ENCODE data around the gene QDPR. TPM values are rescaled to one million over a fixed set of nuclear protein-coding genes. Genes with fewer than 3 reads are reported as not detected.

The QDPR gene
- total and polyA plus RNA-seq, 10 of the 15 experiments (the other 5 are each of a cell fraction or from before 2014, with no cell fraction given) = 3.0 to 27.7 (median 11.8) TPM

DNA sequence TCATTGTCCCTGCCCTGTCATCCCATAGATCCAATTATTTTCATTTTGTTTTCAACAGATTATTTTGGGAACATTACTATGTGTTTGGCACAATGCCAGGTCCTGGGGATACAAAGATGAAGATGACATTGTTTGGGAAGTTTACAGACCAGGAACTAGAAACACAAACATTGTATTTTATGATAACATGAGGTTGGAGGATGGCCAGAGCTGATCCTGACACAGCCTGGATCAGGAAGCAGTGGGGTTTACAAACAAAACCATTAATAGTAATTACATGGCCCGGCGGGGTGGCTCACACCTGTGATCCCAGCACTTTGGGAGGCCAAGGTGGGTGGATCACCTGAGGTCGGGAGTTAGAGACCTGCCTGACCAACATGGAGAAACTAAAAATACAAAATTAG is 32.9 kb upstream of the QDPR start (continued):
- TF ChIP-seq, protein P1, sequence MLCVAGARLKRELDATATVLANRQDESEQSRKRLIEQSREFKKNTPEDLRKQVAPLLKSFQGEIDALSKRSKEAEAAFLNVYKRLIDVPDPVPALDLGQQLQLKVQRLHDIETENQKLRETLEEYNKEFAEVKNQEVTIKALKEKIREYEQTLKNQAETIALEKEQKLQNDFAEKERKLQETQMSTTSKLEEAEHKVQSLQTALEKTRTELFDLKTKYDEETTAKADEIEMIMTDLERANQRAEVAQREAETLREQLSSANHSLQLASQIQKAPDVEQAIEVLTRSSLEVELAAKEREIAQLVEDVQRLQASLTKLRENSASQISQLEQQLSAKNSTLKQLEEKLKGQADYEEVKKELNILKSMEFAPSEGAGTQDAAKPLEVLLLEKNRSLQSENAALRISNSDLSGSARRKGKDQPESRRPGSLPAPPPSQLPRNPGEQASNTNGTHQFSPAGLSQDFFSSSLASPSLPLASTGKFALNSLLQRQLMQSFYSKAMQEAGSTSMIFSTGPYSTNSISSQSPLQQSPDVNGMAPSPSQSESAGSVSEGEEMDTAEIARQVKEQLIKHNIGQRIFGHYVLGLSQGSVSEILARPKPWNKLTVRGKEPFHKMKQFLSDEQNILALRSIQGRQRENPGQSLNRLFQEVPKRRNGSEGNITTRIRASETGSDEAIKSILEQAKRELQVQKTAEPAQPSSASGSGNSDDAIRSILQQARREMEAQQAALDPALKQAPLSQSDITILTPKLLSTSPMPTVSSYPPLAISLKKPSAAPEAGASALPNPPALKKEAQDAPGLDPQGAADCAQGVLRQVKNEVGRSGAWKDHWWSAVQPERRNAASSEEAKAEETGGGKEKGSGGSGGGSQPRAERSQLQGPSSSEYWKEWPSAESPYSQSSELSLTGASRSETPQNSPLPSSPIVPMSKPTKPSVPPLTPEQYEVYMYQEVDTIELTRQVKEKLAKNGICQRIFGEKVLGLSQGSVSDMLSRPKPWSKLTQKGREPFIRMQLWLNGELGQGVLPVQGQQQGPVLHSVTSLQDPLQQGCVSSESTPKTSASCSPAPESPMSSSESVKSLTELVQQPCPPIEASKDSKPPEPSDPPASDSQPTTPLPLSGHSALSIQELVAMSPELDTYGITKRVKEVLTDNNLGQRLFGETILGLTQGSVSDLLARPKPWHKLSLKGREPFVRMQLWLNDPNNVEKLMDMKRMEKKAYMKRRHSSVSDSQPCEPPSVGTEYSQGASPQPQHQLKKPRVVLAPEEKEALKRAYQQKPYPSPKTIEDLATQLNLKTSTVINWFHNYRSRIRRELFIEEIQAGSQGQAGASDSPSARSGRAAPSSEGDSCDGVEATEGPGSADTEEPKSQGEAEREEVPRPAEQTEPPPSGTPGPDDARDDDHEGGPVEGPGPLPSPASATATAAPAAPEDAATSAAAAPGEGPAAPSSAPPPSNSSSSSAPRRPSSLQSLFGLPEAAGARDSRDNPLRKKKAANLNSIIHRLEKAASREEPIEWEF (IDR thresholded peaks at IDR 0.05; ENCODE audit: insufficient replicate concordance, low read depth, low read length) = no peak

GRCh38 chr4:17544205-17544604 is 32.3 kb upstream of the QDPR start:
- intact Hi-C loops (cut with micrococcal nuclease; ENCODE audit: unreplicated experiment) (no loop called here), in situ Hi-C loops (cut with MboI) (no loop called here)
- no peaks in the 10 kb centered on the region for H3K27me3 ChIP-seq (replicated peaks in 1 of 2; ENCODE audit: control insufficient read depth in 2 of 2, insufficient read depth in 2 of 2, low read length in 1 of 2)
- peak; percentile 41; the same call in 2 of the 3 replicates for ATAC-seq
- ChIA-PET CTCF (interaction anchor here (0.6 to 1.7 kb wide), 4 partner anchors 11 to 492 kb away, joined by 3 to 4 read pairs (median 4); no protein-coding TSS in a partner anchor), POLR2A (no interaction called here), RAD21 (ENCODE audit: unreplicated experiment) (no interaction called here), SMC1A (ENCODE audit: uncharacterized antibody, unreplicated experiment) (interaction anchor here (7.0 kb wide), 1 partner anchor 263 kb away, joined by 68 read pairs; the partner anchor contains the start of genes DCAF16 and NCAPG)
- 20% methylated on average over 6 of the region's 6 CpGs for WGBS (ENCODE audit: insufficient coverage, insufficient replicate concordance, low lambda C conversion rate, missing lambda C conversion rate)
- no peak overlapping the region for H3K4me3 ChIP-seq
- no peaks in the 10 kb centered on the region for H3K79me2 ChIP-seq (ENCODE audit: control insufficient read depth, insufficient read depth, low read length)
- H3K4me1 ChIP-seq (ENCODE audit: control insufficient read depth, insufficient read depth, low read length) = no peaks in the 10 kb centered on the region
- H3K9ac ChIP-seq (ENCODE audit: control insufficient read depth, insufficient read depth, low read length) = no peak overlapping the region
- H3K9me3 ChIP-seq (replicated peaks; ENCODE audit: control insufficient read depth, insufficient read depth, low read length) = no peaks in the 10 kb centered on the region
- DNase-seq (ENCODE audit: low read depth, low spot score) = no peak
- H3K36me3 ChIP-seq (ENCODE audit: control insufficient read depth in 2 of 2, insufficient read depth in 2 of 2, low read length in 1 of 2) = no peaks in the 10 kb centered on the region
- H4K20me1 ChIP-seq (ENCODE audit: control insufficient read depth, insufficient read depth) = no peaks in the 10 kb centered on the region
- H3K4me2 ChIP-seq (ENCODE audit: control insufficient read depth, insufficient read depth) = no peak overlapping the region
- FAIRE-seq = no peak
- H2AFZ ChIP-seq (ENCODE audit: control insufficient read depth, low read depth, low read length) = no peak overlapping the region
- no TSS peak for BruUV-seq (replicated peaks)
- H3K27ac ChIP-seq (ENCODE audit: control insufficient read depth, insufficient read depth) = no peak overlapping the region
- TF ChIP-seq CBX5 (IDR thresholded peaks at IDR 0.05; ENCODE audit: low read depth) (no peak), SREBF2 (IDR thresholded peaks at IDR 0.05; ENCODE audit: low read length) (no peak), TBL1XR1 (IDR thresholded peaks at IDR 0.05; ENCODE audit: low read depth, low read length) (no peak), IKZF2 (IDR thresholded peaks at IDR 0.05) (no peak), ZNF384 (IDR thresholded peaks at IDR 0.05; ENCODE audit: borderline replicate concordance, low read depth, low read length) (no peak), FOXK2 (IDR thresholded peaks at IDR 0.05) (peak; percentile 34; the same call in 1 of the 2 replicates), MXI1 (IDR thresholded peaks at IDR 0.05; ENCODE audit: low read depth, low read length) (no peak), WRNIP1 (IDR thresholded peaks at IDR 0.05; ENCODE audit: borderline replicate concordance, low read depth, low read length) (no peak), ASH2L (IDR thresholded peaks at IDR 0.05; ENCODE audit: borderline replicate concordance, low read depth) (no peak), SRF (IDR thresholded peaks at IDR 0.05; ENCODE audit: low read depth in 2 of 2, low read length in 2 of 2) (no peak)
- TF ChIP-seq, protein P2, sequence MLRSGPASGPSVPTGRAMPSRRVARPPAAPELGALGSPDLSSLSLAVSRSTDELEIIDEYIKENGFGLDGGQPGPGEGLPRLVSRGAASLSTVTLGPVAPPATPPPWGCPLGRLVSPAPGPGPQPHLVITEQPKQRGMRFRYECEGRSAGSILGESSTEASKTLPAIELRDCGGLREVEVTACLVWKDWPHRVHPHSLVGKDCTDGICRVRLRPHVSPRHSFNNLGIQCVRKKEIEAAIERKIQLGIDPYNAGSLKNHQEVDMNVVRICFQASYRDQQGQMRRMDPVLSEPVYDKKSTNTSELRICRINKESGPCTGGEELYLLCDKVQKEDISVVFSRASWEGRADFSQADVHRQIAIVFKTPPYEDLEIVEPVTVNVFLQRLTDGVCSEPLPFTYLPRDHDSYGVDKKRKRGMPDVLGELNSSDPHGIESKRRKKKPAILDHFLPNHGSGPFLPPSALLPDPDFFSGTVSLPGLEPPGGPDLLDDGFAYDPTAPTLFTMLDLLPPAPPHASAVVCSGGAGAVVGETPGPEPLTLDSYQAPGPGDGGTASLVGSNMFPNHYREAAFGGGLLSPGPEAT (IDR thresholded peaks at IDR 0.05; ENCODE audit: low read depth) = no peak
- TF ChIP-seq, protein P3, sequence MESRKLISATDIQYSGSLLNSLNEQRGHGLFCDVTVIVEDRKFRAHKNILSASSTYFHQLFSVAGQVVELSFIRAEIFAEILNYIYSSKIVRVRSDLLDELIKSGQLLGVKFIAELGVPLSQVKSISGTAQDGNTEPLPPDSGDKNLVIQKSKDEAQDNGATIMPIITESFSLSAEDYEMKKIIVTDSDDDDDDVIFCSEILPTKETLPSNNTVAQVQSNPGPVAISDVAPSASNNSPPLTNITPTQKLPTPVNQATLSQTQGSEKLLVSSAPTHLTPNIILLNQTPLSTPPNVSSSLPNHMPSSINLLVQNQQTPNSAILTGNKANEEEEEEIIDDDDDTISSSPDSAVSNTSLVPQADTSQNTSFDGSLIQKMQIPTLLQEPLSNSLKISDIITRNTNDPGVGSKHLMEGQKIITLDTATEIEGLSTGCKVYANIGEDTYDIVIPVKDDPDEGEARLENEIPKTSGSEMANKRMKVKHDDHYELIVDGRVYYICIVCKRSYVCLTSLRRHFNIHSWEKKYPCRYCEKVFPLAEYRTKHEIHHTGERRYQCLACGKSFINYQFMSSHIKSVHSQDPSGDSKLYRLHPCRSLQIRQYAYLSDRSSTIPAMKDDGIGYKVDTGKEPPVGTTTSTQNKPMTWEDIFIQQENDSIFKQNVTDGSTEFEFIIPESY (IDR thresholded peaks at IDR 0.05) = no peak
